Activated naive CD4-positive, alpha-beta T cell (primary cell): Measurements from ENCODE around the gene UPK1A.

Experiments used
- DNase-seq, 4 experiments: peaks; one replicate each; lab custom pipeline; 2025; lab: John Stamatoyannopoulos, UW

Gene UPK1A

DNA sequence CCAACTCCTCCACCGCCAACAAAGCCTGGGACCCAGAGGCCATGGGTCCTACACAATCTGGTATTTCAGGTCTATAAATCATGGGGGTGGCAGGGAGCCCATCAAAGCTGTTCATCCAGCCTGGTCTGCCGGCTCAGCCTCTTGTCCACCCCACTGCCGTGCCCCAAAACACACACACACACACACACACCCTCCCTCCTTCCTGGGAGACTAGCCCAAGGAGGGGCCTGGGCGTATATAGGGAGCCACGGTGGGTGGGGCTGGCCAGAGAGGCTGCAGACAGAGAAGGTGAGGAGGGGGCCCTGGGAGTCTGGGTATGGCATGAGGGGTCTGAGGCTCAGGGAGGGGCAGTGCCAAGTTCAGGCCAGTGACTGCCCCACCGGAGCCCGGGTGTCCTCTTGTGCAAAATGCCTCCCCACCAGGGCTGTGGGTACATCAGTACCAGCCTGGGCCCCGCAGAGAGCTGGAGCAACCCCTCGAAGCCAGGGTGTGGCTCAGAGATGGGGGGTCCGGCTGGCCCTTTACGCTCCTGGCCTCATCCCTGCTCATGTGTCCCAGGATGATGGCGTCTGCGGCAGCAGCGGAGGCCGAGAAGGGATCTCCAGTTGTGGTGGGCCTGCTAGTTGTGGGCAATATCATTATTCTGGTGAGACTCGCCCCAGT, at the start of gene UPK1A:
TSS of gene UPK1A (plus strand) at position 267 of the 663 bp plus-strand sequence. CDS start at position 563, 296 bp downstream.
- no peak for DNase-seq

DNA sequence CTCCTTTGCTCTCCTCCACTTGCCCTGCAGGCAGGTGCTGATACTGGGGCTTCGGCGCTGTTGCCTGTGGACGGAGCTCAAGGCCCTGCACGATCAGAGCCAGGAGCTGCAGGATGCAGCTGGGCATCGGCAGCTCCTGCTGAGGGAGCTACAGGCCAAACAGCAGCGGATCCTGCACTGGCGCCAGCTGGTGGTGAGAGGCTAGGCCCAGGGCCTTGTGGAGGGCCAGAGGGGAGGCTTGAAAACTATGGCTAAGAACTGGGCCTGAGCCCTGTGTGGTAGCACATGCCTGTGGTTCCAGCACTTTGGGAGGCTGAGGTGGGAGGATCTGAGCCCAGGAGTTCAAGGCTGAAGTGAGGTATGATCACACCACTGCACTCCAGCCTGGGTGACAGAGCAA, 47.5 kb upstream of the UPK1A start:
- no peak for DNase-seq

DNA sequence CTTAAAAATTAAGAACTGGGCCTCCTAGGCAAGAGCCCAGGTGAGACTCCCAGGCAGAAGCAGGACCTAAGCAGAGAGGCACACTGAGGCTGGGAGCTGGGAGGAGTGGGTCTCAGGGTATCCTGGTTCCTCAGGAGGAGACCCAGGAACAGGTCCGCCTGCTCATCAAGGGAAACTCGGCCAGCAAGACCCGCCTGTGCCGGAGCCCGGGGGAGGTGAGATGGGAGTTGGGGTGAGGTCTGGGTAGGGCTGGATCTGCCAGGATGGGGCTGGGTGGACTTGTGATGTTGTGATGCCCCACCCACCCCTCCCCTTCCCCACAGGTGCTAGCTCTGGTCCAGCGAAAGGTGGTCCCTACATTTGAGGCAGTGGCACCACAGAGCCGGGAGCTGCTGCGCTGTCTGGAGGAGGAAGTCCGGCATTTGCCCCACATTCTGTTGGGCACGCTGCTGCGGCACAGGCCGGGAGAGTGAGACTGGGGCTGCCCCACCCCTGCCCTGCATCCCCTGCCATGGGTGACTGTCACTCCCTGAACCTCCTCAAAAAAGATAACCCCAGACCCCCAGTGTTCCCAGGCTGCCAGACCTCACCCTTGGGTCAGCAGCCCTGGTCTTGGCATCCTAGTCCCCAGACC, 46.9 kb upstream of the UPK1A start:
- no peak for DNase-seq

DNA sequence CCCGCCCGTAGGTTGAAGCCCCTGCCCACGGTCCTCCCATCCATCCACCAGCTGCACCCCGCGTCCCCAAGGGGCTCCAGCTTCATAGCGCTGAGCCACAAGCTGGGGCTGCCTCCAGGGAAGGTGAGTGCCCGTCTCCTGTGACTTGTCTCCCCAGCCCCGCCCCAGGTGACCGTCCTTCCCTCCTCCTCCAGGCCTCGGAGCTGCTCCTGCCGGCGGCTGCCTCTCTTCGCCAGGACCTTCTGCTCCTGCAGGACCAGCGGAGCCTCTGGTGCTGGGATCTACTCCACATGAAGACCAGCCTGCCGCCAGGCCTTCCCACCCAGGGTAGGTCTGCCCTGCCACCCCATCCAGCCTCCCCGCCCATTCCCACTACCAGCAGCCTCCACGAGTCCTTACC, 46.3 kb upstream of the UPK1A start:
- no peak for DNase-seq

DNA sequence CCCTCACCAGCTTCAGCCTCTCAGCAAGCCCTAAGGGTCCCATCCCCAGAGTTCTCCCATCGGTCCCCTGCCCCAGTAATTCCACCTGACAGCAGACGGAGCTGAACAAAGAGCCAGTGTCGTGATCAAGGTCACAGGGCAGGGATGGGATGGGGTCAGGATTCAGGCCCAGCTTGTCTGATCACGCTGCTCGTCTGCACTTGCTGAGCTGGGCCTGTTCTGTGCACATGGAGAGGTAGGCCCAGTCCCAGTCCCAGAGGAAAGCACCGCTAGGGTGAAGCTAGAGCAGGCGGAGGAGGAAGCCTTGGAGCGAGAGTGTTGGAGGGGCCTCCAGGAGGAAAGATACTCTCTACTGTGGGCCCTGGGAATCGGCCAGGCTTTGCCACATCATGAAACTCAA, 44.6 kb upstream of the UPK1A start:
- no peak for DNase-seq

DNA sequence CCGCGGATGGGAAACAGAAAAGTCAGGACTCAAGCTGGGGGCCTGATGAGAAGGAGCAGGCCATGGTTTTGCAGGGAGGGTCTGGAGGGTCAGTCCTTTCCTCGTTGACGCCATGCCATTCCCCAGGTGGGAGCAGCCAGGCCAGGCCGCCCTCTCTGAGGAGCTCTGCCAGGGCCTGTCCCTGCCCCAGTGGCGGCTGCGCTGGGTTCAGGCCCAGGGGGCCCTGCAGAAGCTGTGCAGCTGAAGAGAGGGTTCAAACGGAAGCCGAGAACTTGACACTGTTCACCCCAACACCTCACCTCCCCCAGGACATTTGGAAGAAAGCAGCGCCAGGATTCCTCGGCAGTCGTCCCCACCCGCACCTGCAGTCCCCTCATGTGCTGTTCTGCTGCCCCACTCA, 43.6 kb upstream of the UPK1A start:
- no peak for DNase-seq

DNA sequence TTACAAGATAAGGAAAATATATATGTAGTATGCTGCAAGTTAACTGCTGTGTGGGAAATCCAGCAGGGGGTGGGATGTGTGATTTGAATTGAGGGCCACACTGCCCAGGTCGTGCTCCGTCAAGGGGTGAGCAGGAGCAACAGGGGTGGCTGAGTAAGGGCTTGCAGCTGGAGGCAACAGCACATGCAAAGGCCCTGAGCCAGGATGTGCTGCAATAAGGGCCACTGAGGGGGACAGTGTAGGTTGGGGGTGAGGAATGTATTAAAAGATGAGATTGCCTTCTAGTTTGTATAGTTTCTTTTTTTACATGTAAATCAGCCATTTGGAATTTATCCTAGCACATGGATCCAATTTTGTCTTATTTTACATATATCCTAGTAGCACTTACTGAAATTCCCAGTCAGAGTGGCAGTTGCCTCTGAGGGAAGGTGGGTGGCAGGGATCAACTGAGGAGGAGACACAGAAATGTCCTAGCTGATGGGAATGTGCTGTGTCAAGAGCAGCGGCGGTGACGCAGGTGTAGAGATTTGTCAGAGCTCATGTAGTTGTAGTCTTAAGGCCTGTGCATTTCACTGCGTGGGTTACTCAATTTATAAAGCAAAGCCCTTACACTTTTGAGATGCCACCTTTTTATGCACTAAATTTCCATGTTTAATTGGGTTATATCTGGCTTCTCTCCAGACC, 42.8 kb upstream of the UPK1A start:
- DNase-seq, result no peak

DNA sequence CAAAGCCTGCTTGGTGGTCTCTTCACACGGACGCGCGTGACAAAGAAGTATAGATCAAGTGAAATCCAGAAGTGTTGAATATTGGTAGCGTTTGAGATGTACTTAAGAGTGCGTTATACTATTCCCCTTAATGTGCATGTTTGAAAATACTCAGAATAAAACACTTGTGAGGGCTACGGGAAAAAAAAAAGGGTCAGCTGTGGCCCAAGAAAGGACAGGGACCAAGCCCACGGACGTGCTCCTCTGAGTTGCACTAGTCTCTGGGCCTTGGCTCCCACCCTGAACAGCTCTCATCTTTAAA, 38.1 kb upstream of the UPK1A start:
- DNase-seq, result no peak

DNA sequence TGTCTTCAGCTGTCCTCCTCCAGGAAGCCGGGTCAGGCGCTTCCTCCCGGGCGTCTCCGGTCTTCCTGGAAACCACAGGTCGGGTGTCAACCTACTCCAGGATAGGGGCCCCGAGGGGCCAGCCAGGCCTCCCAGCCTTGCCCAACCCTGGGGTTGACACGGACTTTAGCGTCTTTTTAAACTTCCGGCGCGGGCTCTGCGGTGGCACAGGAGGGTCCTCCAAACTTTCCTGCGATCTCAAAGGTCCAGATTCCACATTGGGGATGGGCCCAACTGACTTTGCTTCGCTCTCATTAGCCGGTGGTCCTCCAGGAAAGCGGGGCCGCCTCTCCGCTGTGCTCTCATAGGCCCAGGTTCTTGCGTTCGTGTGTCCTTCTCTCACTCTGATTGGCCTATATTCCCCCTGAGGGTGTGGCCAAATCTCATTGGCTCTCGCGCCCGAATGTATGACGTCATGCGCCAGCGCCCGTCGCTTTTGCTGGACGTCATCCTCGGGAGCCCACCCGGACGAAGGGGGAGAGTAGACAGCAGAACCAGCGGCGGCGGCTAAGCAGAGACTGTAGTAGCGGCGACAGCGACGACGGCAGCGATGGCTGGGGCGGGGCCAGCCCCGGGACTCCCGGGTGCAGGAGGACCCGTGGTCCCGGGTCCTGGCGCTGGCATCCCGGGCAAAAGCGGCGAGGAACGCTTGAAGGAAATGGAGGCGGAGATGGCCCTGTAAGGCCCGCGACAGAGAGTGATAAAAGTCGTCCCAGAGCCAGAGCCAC, 37.6 kb upstream of the UPK1A start, which contains the start of gene RBM42:
TSS of gene RBM42 (plus strand) at position 472 of the 767 bp plus-strand sequence. CDS start at position 590, 118 bp downstream.
- peak; percentile 88 to 96 (median 91) for DNase-seq

DNA sequence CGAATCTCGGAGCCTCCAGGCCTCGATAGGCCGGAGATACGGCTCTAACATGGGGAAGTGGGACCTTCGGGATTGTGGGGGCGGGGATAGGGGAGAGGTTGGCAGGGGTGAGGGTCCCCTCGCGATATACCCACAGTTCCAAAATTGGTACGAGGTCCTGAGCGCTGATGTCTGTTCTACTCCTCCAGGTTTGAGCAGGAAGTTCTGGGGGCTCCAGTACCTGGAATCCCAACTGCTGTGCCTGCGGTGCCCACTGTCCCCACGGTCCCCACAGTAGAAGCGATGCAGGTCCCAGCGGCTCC, 37.0 kb upstream of the UPK1A start:
- DNase-seq, result no peak

DNA sequence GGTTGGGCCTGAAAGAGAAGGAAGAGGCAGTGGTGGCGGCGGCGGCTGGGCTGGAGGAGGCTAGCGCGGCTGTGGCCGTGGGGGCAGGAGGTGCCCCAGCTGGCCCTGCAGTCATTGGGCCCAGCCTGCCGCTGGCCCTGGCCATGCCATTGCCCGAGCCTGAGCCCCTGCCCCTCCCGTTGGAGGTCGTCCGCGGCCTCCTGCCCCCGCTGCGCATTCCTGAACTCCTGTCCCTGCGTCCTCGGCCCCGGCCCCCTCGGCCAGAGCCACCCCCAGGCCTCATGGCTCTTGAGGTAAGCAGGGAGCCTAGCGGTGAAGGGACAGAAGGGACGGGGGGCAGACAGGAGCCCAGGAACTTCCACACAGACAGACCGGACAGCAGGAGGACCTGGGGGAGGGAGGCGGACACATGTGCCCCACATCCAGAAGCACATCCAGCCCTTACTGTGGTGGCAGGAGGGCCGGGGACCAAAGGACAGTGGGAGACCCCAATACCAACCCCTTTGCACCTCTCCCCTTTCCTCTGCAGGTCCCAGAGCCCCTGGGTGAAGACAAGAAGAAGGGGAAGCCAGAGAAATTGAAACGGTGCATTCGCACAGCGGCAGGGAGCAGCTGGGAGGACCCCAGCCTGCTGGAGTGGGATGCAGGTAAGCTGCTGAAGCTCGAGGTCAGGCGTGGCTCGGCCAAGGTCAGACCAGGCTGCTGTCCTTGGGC, 32.4 kb upstream of the UPK1A start:
- DNase-seq, result no peak

DNA sequence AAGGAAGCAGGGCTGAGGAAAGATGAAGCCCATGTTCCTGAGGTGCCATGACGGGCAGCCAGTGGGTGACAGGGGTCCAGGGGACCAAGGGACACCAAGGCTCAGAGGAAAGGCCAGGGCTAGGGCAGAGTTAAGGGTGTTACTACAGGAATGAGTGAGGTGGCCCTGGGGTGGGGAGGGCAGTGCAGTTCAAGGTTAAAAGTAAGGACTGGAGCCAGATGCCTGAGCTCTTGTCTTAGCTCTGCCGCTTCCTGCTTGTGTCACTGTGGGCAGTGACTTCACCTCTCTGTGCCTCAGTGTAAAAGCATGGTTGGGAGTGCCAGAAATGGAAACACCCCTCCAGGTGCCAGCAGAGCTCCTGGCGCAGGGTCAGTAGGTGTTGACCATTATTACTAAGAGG, 29.7 kb upstream of the UPK1A start:
- DNase-seq, result no peak

DNA sequence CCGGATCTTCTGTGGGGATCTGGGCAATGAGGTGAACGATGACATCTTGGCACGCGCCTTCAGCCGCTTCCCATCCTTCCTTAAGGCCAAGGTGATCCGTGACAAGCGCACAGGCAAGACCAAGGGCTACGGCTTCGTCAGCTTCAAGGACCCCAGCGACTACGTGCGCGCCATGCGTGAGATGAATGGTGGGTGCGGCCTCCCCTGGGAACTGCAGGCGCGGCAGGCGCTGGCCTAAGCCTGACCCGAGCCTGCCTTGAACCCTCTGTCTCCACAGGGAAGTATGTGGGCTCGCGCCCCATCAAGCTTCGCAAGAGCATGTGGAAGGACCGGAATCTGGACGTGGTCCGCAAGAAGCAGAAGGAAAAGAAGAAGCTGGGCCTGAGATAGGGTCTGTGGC, 29.2 kb upstream of the UPK1A start:
- DNase-seq, result no peak

DNA sequence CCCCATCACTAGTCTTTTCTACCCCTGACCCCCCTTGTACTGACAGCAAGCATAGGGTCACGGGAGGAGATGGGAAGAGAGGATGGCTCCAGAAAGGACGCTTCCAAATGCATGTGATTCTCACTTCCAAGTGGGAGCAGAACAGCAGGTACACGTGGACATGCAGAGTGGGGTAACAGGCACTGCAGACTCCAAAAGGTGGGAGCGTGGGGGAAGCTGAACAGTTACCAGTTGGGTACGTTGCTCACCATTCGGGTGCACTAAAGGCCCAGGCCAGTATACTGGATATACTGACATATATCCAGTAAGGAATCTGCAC, 27.0 kb upstream of the UPK1A start:
- DNase-seq, result no peak

DNA sequence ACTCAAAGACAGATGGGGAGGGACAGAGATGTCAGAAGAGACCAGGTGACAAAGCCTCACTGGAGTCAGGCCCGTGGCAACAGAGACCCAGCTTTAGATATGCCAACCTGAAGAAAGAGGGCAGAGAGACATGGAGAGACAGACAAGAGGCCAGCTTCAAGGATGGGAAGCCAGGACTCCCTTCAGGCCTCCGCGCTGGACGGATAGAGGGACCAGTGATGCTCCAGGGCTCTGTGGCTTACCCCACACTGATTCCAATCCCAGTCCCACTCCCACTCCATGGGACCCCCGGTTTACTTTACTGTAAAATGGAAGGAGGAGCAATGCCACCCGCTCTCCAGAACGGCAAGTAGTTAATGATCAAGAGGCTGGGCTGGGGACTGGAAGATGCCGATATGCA, 26.5 kb upstream of the UPK1A start:
- no peak for DNase-seq

DNA sequence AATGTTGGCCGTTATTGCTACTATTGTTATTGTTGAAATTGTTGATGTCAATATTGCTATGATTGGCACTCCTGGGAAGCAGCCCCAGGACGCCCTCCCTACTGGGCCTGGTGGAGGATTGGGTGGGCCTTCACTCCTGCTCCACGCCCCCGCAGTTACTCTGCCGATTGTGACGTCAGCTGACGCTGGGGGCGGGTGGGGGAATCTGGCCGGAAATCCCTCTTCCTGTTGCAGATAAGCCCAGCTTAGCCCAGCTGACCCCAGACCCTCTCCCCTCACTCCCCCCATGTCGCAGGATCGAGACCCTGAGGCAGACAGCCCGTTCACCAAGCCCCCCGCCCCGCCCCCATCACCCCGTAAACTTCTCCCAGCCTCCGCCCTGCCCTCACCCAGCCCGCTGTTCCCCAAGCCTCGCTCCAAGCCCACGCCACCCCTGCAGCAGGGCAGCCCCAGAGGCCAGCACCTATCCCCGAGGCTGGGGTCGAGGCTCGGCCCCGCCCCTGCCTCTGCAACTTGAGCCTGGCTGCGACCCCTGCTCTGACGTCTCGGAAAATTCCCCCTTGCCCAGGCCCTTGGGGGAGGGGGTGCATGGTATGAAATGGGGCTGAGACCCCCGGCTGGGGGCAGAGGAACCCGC, 24.7 kb upstream of the UPK1A start, which contains the start of gene ETV2:
TSS of gene ETV2 (plus strand) at position 231 of the 637 bp plus-strand sequence. CDS start 716 bp downstream, outside the sequence.
- DNase-seq, result no peak

DNA sequence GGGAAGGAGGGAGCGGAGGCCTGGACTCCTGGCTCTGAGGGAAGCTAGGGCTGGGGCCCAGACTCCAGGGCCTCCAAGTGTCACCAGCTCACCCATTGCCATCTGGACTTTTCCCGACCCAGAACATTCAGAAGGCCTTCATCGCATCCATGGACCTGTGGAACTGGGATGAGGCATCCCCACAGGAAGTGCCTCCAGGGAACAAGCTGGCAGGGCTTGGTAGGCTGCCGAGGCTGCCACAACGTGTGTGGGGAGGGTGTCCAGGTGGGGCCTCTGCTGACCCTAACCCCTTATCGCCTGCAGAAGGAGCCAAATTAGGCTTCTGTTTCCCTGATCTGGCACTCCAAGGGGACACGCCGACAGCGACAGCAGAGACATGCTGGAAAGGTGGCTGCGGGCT, 24.0 kb upstream of the UPK1A start:
- no peak for DNase-seq

DNA sequence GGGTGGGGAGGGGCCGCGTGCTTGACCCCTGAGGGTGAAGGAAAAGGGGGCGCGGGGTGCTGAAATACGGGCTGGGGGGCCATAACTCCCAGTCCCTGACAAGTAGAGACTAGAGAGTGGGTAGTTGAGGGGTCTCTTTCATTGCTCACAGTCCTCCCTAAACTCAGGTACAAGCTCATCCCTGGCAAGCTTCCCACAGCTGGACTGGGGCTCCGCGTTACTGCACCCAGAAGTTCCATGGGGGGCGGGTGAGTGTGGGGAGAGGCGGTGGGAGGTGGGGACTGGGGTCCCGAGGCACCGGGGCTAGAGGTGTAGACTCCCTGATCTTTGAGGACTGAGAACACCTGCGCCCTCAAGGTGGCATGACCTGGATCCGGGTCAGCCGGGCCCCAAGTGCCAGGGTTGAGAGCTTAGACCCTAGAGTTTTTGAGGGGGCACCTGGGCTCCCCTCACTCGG, 23.5 kb upstream of the UPK1A start:
- DNase-seq, result no peak

DNA sequence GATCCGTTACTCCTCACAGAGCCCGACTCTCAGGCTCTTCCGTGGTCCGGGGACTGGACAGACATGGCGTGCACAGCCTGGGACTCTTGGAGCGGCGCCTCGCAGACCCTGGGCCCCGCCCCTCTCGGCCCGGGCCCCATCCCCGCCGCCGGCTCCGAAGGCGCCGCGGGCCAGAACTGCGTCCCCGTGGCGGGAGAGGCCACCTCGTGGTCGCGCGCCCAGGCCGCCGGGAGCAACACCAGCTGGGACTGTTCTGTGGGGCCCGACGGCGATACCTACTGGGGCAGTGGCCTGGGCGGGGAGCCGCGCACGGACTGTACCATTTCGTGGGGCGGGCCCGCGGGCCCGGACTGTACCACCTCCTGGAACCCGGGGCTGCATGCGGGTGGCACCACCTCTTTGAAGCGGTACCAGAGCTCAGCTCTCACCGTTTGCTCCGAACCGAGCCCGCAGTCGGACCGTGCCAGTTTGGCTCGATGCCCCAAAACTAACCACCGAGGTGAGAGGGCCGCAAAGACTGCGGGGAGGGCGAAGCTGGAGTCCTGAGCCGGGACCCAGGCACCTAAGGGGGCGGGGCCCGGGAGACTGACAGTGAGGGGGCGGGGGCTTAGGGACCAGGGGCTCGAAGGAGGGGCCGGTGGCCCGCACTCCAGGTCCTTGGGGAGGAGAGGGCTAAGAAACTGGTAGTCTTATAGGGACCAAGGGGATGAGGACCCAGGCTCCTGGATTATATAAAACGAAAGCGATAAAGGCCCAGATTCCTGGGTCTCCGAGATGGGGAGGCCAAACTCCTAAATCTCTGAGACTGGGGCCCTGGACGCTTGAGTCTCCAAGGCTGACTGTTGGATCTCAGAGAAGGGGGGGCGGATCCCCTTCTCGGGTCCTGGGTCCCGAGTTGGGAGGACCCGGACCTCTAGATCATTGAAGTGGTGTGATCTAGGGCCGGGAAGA, 22.8 kb upstream of the UPK1A start:
- DNase-seq, result peak; percentile 60 to 79 (median 66)

DNA sequence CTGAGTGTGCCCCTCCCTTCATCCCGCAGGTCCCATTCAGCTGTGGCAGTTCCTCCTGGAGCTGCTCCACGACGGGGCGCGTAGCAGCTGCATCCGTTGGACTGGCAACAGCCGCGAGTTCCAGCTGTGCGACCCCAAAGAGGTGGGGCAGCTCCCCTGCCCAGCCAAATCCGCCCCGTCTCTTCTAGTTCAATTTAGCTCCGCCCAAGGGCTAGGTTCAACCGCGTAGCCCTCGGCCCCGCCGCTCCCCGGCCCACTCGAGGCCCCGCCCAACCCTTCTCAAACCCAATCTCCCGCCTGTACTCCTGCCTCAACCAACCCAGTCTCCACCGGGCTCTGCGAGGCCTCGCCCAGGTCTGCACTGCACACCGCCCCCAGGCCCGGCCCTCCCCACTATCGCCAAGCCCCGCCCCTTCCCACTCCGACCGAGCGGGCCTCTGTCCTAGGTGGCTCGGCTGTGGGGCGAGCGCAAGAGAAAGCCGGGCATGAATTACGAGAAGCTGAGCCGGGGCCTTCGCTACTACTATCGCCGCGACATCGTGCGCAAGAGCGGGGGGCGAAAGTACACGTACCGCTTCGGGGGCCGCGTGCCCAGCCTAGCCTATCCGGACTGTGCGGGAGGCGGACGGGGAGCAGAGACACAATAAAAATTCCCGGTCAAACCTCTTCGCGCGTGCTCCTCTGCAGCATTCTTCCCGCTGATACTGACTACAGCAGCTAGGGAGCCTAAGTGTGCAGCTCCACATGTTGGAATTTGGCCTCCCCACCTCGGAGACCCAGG, 21.9 kb upstream of the UPK1A start:
- peak; percentile 66 to 90 (median 81) for DNase-seq
